Upper lobe of right lung (tissue), 1 donor: ENCODE data around the gene TTC39C. TPM values are rescaled to one million over a fixed set of nuclear protein-coding genes. Genes with fewer than 3 reads are reported as not detected.
A peak's percentile ranks its signal among the peaks of the same experiment; 100 is the strongest.

Source experiments
- ATAC-seq: fragments of 200-7000 bp; cut with Tn5 transposase; one replicate; pipeline ENCODE4 v1.9.1; 2020; ENCODE audit warnings: mild to moderate bottlenecking, moderate library complexity
- DNase-seq: peaks from one replicate; pipeline ENCODE4 v3.0.0-alpha.2; 2020
- H3K27ac ChIP-seq: fragments of 200-600 bp; one replicate; pipeline ENCODE4 v1.8.0; 2022
- H3K27me3 ChIP-seq: fragments of 200-600 bp; one replicate; pipeline ENCODE4 v1.8.0; 2022; ENCODE audit warnings: mild to moderate bottlenecking
- H3K36me3 ChIP-seq: fragments of 200-600 bp; one replicate; pipeline ENCODE4 v1.8.0; 2022
- H3K4me1 ChIP-seq: fragments of 200-600 bp; one replicate; pipeline ENCODE4 v1.8.0; 2022
- H3K4me3 ChIP-seq: fragments of 200-600 bp; one replicate; pipeline ENCODE4 v1.8.0; 2022; ENCODE audit warnings: mild to moderate bottlenecking
- H3K9me3 ChIP-seq: fragments of 200-600 bp; one replicate; pipeline ENCODE4 v1.8.0; 2022
- intact Hi-C: fragments of 100-400 bp; cut with DNase I; formaldehyde crosslinking; loops from one replicate; pipeline ENCODE4 v1.11.0; 2022
- total RNA-seq: library from RNA; stranded (reverse); fragmentation: NEBNext Ultra II Directional; extraction: Animal tissue kit (Norgen Biotek cat#: 25700); gene quantifications from one replicate; pipeline ENCODE4 v1.2.1, GENCODE V29; 2021
- TF ChIP-seq, protein P1 (sequence below): fragments of 200-600 bp; IDR thresholded peaks from one replicate; pipeline ENCODE4 v1.8.0; 2022; ENCODE audit warnings: antibody characterized with exemption
- donor health status: DM: no; HTN: yes; CAD: no; lungs with severe emphysema.

Gene TTC39C
- total RNA-seq, 1 donor from 2014 or later, result 14.8 TPM

- Histone ChIP-seq H3K36me3 (peaks cover 22% of the 10 kb centered on the region), H3K4me1 (peaks cover 9% of the 10 kb centered on the region), H3K27ac (no peak overlapping the region), H3K9me3 (no peaks in the 10 kb centered on the region), H3K27me3 (no peaks in the 10 kb centered on the region), H3K4me3 (no peak overlapping the region)
- TF ChIP-seq, protein P1, sequence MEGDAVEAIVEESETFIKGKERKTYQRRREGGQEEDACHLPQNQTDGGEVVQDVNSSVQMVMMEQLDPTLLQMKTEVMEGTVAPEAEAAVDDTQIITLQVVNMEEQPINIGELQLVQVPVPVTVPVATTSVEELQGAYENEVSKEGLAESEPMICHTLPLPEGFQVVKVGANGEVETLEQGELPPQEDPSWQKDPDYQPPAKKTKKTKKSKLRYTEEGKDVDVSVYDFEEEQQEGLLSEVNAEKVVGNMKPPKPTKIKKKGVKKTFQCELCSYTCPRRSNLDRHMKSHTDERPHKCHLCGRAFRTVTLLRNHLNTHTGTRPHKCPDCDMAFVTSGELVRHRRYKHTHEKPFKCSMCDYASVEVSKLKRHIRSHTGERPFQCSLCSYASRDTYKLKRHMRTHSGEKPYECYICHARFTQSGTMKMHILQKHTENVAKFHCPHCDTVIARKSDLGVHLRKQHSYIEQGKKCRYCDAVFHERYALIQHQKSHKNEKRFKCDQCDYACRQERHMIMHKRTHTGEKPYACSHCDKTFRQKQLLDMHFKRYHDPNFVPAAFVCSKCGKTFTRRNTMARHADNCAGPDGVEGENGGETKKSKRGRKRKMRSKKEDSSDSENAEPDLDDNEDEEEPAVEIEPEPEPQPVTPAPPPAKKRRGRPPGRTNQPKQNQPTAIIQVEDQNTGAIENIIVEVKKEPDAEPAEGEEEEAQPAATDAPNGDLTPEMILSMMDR, result no peak
- DNase-seq (no peak), ATAC-seq (peak; percentile 72)
- intact Hi-C loops, result no loop called here
Observed at GRCh38 chr18:24126155-24126961, 111.8 kb downstream of the TTC39C start.

DNA sequence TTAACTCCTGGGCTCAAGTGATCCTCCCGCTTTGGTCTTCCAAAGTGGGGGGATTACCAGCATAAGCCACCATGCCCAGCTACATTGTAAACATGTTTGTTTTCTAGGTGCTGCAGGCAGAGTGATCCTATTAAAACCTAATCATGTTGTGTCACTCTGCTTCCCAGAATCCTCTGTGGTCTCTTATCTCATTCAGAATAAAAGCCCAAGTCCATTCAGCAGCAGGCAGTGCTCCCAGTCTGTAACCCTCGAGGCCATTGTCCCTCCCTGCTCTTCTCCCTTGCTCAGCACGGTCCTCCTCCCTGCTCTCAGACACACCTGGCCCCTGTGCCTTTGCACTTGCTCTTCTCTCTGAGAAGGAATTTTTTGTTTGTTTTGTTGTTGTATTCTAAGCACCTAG, 113.2 kb downstream of the TTC39C start:
- peak; percentile 41 for ATAC-seq
- Histone ChIP-seq H3K27ac (no peak overlapping the region), H3K4me1 (peaks cover 9% of the 10 kb centered on the region), H3K9me3 (no peaks in the 10 kb centered on the region), H3K36me3 (peaks cover 33% of the 10 kb centered on the region), H3K27me3 (no peaks in the 10 kb centered on the region), H3K4me3 (no peak overlapping the region)
- intact Hi-C loops, result no loop called here
- DNase-seq, result no peak
- TF ChIP-seq, protein P1, result no peak

GRCh38 chr18:24128700-24129099, 114.1 kb downstream of the TTC39C start:
- peak; percentile 48 for ATAC-seq
- intact Hi-C loops, result no loop called here
- TF ChIP-seq, protein P1, result no peak
- H3K27ac ChIP-seq, result no peak overlapping the region
- H3K27me3 ChIP-seq, result no peaks in the 10 kb centered on the region
- peaks cover 9% of the 10 kb centered on the region for H3K4me1 ChIP-seq
- H3K36me3 ChIP-seq, result peaks cover 36% of the 10 kb centered on the region
- H3K4me3 ChIP-seq, result no peak overlapping the region
- DNase-seq, result no peak
- H3K9me3 ChIP-seq, result no peaks in the 10 kb centered on the region

DNA sequence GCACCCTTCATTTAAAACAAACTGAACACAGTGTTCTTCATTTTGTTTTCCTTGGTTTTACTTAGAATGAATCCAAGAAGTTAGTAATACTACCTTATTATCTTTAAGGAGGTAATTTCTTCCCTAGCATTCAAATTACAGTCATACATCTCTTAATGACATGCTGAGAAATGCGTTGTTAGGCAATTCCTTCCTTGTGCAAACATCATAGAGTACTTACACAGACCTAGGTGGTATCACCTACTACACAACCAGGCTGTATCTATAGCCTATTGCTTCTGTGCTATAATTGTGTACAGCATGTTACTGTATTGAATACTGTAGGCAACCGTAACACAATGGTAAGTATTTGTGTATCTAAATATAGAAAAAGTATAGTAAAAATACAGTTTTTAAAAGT, 115.9 kb downstream of the TTC39C start:
- Histone ChIP-seq H3K4me1 (peaks cover 9% of the 10 kb centered on the region), H3K36me3 (peaks cover 29% of the 10 kb centered on the region), H3K9me3 (no peaks in the 10 kb centered on the region), H3K4me3 (no peak overlapping the region), H3K27me3 (no peaks in the 10 kb centered on the region), H3K27ac (no peak overlapping the region)
- intact Hi-C loops, result no loop called here
- TF ChIP-seq, protein P1, result no peak
- DNase-seq (no peak), ATAC-seq (peak; percentile 52)

- no peak overlapping the region for H3K4me3 ChIP-seq
- H3K27me3 ChIP-seq, result no peaks in the 10 kb centered on the region
- H3K27ac ChIP-seq, result no peak overlapping the region
- TF ChIP-seq, protein P1, result no peak
- no peaks in the 10 kb centered on the region for H3K9me3 ChIP-seq
- intact Hi-C loops, result no loop called here
- H3K36me3 ChIP-seq, result peaks cover 8% of the 10 kb centered on the region
- ATAC-seq, result no peak
- peaks cover 14% of the 10 kb centered on the region for H3K4me1 ChIP-seq
- DNase-seq, result no peak
Observed at GRCh38 chr18:24136967-24137373, 122.4 kb downstream of the TTC39C start.
